Fibroblast of gingiva (primary cell): ENCODE measurements around the gene LINC01488.

Experiments
- DNase-seq: peaks from one replicate; pipeline ENCODE4 v3.0.0-alpha.2; 2011; ENCODE audit warnings: low read depth

The LINC01488 gene

GRCh38 chr11:69479591-69480271 is 1.7 kb upstream of the LINC01488 start:
- no peak for DNase-seq

- no peak for DNase-seq
Measured at GRCh38 chr11:69480547-69481392, 693 bp upstream of the LINC01488 start.

DNA sequence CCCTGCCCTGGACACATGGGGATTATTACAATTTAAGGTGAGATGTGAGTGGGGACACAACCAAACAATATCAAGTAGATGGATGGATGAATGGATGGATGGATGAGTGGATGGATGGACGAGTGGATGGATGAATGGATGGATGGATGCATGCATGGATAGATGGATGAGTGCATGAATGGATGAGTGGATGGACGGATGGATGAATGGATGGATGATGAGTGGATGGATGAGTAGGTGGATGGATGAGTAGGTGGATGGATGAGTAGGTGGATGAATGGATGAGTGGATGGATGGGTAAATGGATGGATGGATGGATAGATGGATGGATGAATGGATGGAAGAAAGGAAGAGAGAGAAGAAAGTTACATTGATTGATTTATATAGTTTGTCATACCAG is 859 bp downstream of the LINC01488 start:
- DNase-seq = no peak

DNA sequence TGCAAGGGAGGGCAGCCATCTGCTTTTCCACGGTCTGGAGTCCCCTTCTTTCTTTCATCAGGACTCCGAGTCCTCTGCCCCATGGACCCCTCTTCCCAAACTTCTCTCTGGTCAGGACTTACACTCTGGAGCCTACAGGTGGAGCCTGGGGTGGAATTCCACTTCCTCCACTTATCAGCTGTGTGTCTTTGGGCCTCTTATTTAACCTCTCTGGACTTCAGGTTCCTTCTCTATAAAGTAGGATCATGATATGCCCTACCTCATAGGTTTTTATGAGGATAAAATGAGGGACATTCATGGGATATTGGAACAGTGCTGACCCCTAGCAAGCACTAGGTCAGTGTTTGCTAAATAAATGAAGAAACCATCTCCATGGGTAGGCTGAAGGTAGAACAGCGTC is 1.7 kb downstream of the LINC01488 start:
- DNase-seq = no peak

DNA sequence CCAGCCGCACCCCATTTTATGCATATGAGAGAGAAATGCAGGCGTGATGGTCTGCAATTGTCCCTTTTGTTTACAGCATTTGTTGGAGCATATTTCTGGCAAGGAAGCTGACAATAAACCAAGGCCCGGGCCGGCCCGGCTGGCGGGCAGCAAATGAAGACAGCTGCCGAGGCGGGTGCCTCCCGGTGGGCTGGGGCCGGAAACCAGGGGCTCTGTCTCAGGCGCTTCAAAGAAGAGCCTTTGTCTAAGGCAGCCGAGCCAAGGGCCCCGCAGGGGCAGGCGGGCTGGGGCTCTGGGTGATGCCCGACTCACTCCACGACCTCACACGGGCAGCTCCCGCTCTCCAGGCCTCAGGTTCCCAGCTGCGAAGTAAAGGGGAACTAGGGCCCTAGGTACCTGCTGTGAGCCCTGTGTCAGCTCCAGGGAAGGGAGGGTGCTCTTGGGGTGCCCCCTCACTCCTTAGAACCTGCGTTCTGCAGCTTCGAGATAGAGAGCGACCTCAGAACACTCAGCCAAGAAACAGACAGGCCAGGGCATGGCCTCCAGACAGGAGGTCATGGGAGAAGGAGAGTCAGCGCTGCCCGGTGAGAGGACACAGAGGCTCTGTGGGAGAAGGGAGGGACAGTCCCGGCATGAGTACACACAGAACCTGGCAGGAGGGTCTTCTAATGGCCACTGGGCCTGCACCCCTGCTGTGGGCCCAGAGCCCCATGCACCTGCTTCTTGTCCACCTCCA is 2.4 kb downstream of the LINC01488 start:
- DNase-seq = no peak

GRCh38 chr11:69484427-69485259 is 3.2 kb downstream of the LINC01488 start:
- no peak for DNase-seq

DNA sequence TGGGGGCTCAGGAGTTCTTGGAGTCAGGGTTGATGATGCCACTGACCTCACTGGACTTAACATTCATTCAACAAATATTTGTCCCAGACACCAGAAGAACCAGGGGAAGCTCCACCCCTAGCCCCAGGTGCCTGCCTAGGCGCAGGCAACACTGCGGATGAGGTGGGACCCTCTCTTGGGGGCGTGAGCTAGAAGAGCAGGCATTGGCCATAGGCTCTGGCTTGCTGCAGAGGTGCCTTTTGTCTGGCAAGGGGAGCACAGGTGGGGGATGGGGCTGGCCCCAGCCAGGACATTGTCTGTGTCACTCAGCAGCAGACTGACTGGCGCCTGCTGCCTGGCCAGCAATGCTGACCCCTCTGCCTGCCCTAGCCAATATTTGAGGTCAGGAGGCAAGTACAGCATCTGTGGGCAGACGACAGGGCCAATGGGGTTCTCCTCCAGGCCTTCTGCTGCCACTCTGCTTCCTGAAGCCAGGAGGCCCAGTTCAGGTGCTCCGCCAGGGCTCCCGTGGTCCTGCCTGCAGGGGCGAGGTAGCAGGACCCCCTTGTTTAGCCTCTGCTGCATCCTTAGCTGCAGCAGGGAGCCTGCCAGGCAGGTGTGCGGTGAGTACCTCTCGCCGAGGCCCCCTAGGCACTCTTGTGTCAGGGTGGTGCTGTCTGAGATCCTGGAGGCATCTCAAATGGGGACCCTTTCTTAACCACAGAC is 4.0 kb downstream of the LINC01488 start:
- DNase-seq = no peak

- DNase-seq = no peak
Measured at GRCh38 chr11:69486056-69486772, 4.8 kb downstream of the LINC01488 start.

DNA sequence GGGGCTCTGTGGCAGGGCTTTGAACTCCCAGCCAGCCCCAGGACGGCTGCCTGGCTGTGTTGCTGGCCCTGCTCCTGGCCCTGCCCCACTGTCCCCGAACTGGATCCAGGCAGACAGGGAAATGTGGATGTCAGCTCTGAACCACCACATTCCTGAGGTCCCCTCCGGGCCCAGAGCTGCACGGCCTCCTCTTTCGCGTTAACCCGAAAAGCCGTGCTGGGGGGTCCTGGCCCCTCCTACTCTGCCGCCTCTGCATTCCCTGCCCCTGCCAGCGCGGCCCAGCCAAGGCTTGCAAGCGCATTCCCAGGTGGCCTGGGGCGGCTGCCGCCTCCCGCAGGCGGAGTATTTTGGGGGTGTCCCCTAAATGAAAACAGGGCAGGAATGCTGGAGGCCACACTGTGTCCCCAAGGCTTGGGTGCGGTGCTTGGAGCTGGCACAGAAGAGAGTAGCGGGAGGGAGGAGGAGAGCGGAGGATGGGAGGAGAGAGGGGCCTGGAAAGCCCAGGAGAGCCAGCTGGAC is 5.4 kb downstream of the LINC01488 start:
- no peak for DNase-seq

GRCh38 chr11:69487391-69487790 is 5.9 kb downstream of the LINC01488 start:
- no peak for DNase-seq

DNA sequence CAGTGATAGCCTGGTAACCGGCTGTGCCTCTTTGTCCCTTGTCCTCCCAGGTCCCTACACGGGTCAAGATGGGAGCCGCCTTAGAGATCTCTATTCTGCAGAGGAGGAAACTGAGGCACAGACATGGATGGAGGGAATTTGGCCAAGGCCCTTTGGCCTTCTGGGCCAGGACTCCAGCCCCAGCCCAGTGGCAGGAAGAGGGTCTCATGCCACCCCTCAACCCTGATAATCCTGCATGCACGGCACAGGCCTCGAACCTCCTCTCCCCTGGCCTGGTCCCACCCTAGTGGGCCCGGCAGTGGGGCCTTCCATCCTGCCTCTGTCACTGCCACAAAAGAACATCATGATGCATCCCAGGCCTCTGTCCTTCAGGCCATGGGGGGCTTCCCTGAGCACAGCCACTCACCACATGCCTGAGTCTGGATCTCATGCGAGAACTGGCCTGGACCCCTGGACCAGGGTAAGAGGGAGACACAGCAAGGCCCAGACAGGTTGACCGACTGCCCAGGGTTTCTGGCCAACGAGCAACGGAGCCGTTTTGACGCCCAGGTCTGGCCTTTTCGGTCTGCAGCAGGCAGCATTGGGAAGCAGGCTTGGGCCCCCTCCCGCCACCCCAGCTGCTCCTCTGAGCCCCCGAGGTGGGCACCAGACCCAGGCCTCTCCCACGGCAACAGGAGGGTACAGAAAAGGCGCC is 6.5 kb downstream of the LINC01488 start:
- DNase-seq = no peak

DNA sequence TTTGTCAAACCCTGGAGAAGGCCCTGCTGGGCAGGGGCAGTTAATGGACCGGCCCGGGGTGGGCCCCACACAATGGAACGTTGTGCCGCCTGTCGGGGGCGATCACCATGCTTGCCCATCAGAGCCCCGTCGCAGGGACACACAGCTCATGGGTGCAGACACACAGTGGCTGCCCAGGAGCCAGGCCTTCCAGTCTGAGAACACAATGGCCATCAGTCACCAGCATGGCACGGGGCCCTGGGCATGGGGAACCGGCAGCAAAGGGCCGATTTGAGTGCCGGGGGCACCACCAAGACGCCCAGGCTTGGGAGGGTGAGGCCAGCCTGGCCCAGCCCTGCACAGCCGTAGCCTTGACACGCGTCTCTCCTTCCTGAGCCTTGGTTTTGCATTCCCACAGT is 7.1 kb downstream of the LINC01488 start:
- no peak for DNase-seq

DNA sequence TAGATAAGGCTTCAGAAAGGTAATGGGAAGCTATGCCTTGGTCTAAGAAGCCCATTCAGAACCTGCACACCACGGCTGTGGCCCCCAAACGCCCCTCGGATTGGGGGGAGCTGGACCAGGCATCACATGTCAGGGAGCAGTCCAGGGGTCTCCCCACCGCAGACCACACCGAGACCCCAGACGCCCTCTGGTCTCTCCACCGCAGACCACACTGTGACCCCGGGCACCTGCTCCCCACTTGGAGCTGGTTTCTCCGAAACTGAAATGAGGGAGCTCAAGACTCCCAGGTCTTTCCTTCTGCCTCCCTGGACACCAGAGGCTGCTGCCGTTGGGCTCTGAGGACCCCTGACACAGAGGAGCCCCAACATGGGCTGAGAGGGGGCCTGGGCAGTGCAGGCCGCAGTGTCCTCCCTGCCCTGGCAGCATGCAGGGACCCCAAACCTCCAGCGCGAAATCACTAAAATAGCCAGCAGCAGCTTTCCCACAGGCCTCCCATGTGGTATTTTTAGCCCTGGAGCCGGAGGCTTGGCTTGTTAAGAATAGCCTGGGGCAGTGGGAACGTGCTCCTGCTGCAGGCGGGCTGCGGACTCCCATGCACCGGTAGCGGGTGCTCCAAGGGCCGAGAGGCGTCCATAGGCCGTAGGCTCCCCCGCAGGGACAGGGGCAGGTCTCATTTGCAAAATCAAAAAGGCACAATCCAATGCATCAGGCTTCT is 7.7 kb downstream of the LINC01488 start:
- DNase-seq = no peak

GRCh38 chr11:69489746-69490365 is 8.4 kb downstream of the LINC01488 start:
- no peak for DNase-seq

DNA sequence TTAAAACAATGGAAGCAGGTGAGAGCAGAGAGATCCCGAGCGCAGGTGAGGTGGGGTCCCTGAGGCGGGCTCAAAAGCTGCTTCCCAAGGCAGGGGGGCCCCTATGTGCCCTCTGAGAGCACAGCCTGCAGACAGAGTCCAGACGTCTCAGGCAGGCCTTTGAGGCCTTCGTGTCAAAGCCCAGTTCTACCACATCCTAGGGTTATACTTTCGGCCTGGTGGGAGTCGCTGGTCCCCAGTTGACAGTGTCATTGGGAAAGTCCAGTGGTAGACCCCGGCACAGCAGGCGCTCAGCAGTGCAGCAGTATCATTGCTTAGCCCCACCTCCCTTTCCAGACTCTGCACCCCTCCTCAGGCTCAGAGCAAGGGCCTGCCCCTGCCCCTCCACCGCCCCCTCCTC is 9.1 kb downstream of the LINC01488 start:
- no peak for DNase-seq

- no peak for DNase-seq
Measured at GRCh38 chr11:69491071-69492031, 9.9 kb downstream of the LINC01488 start.

GRCh38 chr11:69492201-69492991 is 10.9 kb downstream of the LINC01488 start:
- no peak for DNase-seq
